ENCODE measurements around the gene CGB1.
A peak's percentile ranks its signal among the peaks of the same experiment; 100 is the strongest.
"Not testable (repeated sequence)": the region's sequence is repeated elsewhere in the genome, so short reads cannot be mapped to it uniquely, and the experiment has no call there.

Gene CGB1

DNA sequence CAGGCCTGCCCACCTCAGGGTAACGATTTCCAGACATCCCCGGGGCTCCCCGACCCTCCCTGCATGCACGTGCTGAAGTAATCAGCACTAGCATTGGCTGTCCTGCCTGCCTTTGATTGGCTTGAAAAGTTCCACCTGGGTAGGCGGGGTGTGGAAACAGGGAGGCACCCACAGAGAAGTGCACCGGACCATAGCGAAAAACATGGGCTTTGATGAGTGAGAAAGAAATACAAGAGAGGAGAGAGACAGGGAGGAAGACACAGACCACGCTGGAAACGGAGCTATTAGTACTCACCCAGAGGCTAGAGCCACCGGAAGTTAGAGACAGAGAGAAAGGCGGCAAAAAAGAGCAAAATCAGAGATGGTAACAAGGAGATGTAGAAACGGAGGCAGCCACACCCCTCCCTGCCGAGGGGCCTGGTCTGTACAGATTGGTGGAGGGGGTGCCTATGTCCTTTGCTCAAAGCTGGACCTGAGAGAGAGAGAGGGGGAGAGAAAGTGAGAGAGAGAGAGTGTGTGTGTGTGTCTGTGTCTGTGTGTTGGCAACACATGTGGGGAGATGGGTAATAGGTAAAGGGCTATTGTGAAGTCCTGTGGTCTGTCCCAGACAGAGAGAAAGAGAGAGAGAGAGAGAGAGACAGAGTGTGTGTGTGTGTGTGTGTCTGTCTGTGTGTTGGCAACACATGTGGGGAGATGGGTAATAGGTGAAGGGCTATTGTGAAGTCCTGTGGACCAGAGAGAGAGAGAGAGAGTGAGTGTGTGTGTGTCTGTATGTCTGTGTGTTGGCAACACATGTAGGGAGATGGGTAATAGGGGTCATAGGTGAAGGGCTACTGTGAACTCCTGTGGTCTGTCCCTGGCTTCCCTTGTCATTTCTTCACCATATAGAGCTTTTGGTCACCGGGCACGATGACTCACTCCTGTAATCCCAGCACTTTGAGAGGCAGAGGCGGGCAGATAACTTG is 15.5 kb downstream of the CGB1 start:
- DNase-seq = no peak

DNA sequence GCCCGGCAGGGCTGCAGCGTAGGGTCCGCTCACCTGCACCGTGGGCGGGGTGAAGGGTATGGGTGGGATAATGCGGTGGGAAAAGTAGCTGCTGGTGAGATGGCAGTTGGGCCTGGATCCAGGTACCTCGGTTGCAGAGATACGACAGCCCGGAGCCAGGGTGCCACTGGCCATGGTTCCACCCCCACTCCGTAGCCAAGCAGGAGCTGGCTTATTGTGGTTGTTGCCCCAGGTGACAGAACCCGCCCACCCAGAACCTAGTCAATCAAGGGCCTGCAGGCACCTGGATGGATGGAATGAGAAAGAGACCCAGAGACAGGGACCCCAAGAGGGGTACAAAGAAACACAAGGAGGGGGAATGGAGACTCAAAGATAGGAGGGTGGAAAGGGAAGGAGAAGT is 16.4 kb downstream of the CGB1 start:
- DNase-seq = no peak

DNA sequence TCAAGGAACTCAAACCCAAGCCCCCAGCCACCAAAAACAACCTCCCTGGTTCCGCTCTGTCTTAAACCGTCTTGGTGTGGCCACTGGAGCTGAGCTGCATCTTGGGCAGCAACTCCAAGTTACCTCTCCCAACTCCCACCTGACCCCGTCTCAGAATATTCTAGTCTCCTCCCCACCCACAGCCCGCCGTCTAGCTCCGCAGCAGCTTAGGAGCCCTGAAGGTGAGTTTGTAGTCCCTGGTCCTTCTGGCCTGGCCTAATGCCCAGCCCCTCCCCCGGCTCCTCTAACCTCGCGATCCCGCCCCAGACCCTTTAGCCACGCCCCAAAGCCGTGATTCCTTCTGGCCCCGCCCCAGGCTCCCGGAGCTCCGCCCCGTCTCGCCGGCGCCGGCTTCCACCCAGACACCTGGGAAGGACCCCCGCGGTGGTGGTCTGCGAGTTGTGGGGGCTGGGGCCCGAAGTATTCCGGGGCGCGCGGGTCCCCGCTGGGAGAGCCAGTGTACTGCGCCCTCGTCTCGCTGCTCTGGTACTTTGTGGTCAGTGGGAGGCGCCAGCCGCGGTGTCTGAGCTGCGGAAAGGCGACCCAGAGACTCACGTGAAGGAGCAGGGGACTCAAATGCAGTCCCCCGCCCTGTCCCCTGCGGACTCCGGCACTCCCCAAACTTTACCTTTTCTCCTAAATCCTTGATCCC is 17.3 kb downstream of the CGB1 start:
- DNase-seq = peak in 1 of 2 experiments; percentile 61

DNA sequence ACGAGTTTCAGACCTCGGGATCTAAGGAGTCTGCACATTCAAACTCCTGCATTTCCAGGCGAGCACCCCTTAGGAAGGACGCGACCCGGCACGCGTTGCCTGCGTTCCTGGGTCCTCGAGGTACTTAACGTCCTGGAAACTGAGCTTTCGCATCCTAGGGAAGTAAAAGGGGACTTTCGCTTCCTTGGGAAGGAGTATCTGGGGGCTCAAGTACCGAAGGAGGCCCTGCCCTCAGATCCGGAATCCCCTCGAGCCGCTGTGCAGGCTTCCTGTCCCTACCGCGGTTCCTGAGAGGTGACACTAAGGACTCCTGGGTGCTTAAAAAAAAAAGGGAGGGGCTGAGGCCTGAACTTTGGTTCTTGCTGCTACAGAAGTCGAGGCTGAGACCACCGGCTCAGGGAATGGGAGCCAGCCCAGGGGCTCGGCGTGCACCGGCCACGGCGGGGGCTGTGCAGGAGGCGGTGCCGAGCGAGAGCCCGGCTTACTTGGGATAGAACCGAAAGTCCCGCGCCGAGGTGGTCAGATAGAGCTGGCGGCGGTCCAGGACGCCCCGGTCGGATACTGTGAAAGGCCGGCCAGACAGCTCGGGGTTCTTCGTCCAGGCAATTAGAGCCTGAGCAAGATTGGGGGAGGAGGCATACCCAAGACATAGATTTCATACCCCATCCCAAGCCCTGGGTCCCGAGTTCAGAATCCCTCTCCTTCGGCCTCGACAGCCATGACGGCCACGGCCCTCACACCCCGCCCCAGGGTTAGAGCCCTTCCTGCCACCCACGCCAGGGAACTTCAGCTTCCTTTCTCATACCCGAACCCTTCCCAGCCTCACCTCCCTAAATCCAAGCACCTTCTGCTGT is 18.1 kb downstream of the CGB1 start:
- not testable (repeated sequence) for DNase-seq

DNA sequence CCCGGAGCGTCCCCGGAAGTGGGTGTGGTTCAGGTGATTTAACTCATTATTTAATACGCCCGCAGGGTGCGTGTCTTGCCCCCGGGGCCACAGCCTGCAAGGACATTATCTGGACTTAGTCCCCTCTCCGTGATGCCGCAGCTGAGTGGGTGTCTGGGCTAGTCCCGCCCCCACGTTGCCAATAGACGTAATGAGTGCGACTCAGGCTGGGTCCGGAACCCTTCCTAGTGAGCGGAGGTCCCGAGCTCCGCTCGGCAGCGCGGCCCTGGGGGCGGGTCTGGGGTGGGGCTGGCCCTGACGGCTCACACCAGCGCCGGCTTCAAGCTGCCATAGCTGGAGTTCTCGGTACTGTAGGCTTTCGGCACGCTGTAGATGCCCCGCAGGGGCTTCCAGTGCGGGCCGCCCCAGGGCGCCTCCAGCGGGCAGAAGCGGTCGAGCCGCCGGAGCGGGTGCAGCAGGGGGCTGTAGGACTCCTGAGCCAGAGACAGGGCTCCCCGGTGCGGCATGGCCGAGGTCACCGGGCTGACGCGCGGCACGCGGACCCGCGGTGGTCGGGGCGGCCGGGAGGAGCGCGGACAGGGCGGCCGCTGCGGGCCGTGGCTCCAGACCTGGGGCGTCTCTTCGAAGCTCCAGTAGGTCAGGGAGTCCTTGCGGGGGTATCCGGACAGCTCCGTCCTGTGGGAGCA is 18.9 kb downstream of the CGB1 start:
- DNase-seq = peak in 1 of 2 experiments; percentile 25

DNA sequence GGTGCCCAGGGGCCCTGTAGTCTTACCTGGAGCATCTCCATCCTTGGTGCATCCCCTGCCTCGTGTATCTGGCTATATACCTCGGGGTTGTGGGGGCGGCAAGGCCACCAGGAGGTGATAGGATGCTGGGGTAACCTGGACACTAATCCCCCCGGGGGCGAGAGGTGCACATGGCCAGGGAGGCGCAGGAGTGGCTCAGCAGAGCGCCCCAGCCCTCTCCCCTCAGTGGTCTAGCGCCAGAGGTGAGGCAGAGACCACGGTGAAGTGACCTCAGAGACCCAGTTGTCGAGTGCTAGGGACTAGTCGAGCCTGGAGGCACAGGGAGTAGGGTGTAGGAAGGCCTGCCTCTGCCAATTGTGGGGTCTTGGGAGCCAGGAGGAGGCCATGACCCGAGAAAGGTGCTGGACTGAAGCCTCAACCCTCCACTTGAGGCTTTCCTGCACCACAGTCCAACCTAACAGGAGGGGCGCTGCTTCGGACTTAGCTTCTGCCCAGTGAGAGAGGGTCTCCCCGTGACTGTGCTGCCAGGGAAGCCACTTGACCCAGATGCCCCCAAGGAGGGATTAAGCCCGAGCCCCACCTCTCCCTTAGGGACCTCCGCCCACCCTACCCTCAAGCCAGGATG is 19.5 kb downstream of the CGB1 start, which contains the start of gene LHB:
Gene LHB (minus strand): TSS at position 51 of the 625 bp plus-strand sequence. CDS start 10 bp downstream, at position 41.
- DNase-seq = no peak

DNA sequence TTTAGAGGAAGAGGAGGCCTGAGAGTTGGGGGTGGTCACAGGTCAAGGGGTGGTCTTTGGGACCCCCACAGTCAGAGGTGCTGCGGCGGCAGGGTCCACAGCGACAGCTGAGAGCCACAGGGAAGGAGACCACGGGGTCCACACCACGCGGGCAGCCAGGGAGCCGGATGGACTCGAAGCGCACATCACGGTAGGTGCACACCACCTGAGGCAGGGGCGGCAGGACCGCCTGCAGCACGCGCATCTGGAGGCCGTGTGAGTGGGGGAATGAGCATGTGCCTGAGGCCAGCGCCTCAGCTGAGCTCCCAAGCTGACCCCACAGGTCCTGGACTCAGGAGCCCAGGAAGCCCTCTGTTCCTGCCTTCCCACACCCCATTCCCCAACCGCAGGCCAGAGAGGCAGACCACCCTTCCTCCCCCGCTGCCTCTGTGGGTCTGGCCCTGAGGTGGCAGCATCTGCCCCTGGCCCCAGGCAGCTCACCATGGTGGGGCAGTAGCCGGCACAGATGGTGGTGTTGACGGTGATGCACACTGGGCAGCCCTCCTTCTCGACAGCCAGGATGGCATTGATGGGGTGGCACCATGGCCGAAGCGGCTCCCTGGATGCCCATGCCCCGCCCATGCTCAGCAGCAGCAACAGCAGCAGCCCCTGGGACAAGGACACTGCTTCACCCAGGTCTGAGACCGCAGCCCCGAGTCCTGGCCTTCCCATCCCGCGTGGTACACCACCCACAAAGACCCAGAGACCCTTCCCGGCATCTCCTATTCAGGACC is 20.4 kb downstream of the CGB1 start:
- DNase-seq = no peak

DNA sequence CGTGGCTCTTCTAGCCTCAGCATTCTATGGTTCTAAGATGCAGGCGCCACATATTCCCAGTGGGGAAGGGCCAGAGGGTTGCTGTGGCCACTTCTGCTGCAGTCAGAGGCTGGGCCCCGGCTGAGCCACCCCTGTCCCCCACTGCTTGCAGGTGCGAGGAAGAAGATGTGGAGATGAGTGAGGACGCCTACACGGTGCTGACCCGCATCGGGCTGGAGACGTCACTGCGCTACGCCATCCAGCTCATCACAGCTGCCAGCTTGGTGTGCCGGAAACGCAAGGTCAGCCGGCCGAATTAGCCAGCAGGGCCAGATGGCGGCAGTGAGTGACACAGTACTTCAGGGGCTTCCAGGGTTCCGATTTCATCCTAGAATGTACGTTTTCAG is 21.8 kb downstream of the CGB1 start:
- DNase-seq = no peak

DNA sequence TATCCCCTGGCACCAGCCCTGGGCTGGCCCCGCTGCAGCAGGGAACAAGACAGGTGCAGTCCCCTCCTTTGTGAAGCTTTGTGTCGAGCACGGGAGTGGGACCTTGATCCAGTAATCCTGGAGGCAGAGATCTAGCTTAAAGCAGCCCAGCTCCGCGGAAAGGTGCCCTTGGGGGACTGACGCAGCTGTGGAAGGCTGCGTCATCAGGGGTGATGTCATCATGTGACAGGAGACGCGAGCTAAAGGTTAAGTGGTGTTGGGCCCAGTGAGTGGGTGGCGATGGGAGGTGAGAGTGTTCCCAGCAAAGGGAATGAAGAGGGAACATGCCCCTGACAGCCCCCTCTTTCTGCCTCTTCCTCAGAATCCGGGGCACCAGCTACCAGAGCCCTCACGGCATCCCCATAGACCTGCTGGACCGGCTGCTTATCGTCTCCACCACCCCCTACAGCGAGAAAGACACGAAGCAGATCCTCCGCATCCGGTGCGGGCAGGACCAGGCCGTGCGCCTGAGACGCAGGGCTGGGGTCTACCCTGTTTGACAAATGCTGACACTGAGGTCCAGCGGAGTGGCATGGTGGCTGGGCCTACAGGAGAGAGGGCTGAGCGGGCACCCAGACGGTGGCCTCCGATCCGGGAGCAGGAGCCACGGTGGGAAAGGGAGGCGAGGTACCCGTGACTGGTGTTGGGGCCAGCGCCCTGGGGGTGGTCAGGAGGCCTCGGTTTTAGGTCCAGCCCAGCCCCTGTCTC is 22.4 kb downstream of the CGB1 start:
- DNase-seq = no peak

DNA sequence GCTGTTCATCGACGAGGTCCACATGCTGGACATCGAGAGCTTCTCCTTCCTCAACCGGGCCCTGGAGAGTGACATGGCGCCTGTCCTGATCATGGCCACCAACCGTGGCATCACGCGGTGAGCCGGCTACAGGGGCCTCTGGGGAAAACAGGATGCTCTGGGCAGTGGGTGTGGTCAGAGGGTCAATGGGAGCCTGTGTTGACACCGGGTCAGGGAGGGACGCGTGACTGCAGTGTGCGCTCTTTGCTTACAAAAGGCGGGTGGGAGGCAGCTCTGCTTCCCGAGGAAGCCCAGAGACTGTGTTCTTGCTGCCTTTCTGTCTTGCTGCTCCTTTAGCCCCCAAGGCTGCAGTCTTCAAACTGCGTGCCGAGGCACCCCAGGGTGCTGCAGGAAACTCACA is 25.5 kb downstream of the CGB1 start:
- no peak for DNase-seq

DNA sequence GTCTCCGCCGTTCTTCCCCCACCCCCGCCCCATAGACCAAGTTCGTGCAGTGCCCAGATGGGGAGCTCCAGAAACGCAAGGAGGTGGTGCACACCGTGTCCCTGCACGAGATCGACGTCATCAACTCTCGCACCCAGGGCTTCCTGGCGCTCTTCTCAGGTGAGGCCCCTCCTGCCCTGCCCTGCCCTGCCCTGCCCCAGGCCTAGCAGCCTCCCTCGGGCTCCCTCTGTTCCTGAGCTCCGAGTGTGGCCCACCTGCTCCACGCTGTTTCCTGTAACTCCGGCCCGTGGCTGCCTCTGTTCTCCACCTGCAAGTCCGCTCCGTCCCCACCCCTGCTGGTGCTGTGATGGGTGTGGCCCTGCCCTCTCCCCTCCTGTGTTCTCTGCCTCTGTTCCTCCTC is 26.2 kb downstream of the CGB1 start:
- no peak for DNase-seq

DNA sequence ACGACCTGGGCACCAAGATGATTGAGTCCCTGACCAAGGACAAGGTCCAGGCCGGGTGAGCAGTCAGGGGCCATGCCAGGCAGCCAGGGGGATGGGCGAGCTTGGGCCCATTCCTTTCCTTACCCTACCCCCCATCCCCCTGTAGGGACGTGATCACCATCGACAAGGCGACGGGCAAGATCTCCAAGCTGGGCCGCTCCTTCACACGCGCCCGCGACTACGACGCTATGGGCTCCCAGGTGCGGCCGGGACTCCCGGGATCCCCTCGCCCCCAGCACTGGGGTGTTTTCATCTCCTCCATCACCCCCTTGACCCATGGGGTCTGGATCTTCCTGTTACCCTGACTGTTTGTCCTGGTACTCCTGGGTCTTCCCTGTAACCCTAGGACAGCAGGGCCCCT is 26.9 kb downstream of the CGB1 start:
- no peak for DNase-seq

DNA sequence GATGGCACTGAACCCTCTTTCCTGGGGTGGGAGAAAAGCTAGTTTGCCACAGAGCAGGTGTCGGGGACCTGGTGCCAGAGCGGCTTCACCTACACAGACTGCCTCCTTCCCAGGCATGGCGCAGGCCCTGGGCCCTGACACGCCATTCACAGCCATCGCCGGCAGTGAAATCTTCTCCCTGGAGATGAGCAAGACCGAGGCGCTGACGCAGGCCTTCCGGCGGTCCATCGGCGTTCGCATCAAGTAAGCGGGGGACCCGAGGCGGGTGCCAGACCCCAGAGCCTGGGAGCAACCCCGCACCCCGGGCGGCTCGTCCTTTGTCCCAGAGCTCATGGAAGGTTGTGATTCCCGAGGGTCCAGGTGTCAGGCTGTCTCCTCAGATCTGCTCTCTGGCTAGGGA is 29.8 kb downstream of the CGB1 start:
- DNase-seq = no peak

DNA sequence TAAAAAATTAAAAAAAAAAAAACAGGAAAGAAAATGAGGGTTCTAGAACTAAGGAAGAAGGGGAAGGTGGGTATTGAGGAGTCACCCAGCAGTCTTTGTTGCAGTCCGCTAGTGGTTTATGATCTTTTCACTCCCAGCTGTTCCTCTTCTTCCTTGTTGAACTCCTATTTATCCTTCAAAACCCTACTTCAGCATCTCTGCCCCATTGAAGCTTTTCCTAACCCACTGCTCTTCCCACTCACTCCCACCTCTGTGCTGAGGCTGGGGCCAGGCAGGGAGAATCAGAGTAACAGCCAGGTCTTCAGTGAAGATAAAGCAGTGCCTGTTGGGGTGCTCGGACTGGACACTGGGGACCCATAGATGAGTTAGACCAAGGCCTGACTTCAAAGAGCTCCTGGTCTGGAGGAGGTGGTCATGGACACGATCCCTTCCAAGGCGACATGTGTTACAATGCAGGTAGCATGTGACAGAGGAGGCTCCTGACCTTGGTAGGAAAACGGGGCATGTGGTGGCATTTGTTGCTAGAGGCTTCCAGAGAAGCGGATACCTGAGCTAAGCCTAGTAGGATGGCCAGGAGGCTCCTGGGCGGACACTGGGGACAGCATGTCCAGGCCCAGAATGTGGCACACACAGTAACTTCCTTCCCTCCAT is 31.6 kb downstream of the CGB1 start:
- no peak for DNase-seq

DNA sequence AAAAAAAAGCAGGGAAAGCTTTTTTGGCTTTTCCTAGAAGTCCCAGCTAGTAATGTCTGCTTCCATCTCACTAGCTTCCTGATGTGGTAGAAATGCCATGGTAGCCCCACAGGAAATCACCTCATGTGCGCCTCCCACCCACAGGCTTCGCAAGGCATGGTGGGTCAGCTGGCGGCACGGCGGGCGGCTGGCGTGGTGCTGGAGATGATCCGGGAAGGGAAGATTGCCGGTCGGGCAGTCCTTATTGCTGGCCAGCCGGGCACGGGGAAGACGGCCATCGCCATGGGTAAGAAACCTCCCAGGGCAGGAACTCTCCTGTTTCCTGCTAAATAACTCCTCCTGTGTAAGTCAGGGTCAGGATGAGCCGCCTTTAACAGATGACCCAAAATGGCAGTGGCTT is 32.6 kb downstream of the CGB1 start:
- no peak for DNase-seq

DNA sequence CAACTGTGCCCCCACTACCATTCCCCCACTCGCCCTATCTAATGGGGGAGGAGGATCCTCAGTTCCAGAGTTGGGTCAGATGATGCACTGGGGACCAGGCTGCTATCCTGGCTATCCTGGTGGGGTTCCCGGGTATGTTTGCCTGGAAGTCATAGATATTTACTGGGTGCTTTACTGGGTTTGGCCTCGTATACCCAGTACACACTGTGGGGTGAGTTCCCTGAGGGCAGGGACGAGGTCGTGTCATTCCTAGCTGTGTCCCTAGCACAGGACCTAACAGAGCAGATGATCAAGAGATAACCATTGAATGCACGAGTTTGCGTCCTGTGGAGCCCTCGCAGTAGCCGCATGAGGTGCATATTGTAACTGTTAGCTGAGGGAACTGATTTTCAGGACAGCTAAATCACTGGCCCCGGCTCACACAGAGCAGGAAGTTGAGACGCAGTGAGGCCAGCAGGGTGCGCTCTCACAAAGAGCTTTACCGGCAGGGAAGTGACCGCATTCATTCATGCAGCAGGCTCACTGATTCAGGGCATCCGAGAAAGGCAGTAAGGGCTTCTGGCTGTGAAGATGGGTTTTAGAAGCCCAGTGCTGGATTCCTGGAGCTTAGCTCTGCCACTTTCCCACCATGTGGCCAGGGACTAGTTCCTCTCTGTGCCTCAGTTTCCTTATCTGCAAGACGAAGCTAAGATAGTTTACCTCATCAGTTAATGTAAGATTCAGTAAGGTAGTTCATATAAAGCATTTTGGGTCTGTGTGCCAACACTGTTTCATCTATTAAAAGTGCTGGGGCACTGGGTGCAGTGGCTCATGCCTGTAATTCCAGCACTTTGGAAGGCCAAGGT is 37.0 kb downstream of the CGB1 start:
- peak in 1 of 2 experiments; percentile 16 for DNase-seq

DNA sequence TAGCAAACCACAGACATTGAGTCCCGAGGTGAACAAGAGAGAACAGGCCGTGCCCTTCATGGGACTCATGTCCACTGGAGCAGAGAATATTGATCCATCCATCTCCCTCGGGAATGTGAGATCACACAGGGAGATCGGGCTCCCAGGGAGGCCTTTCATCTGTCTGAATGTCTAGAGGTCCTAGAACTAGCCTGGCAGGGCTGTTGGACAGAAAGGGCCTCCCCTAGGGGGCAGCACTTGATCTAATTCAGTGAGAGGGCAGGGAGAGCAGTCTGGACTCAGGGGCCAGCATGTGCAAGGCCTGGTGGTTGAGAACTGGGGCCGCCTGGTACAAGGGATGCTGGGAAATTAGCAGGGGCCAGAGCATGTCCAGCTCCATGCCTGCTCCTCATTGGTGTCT is 38.7 kb downstream of the CGB1 start:
- peak in 1 of 2 experiments; percentile 42 for DNase-seq

DNA sequence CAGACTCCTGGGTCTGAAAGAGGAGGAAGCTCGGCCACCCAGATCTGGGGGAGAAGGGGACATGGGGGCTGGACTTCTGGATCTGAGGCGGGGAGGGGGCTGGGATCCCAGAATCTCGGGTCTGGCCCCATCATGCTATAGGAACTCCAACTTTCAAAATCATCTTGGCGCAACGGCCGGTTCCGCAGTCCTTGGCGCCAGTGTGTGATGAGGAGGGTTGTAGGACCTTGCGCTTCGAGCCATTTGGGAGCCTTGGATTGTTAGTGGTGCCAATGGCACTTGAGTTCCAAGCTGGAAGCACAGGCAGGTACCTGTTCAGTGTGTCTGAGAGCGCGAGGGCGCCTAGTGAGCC is 42.7 kb downstream of the CGB1 start:
- no peak for DNase-seq
